Naive thymus-derived CD4-positive, alpha-beta T cell (primary cell): ENCODE data around the gene ST6GALNAC4. TPM values are rescaled to one million over a fixed set of nuclear protein-coding genes. Genes with fewer than 3 reads are reported as not detected.

ENCODE experiments used
- ATAC-seq: fragments of 150-1000 bp; cut with Tn5 transposase; 2 replicates; pipeline ENCODE4 v1.10.0; 2021; ENCODE audit warnings: mild to moderate bottlenecking, moderate library complexity
- CTCF ChIA-PET: fragments of 350-600 bp; sonication (Branson Sonifier 250); formaldehyde crosslinking; loops from one replicate; lab custom pipeline; 2021; ENCODE audit warnings: antibody characterized with exemption; lab: Charles Lee
- POLR2A ChIA-PET: fragments of 350-600 bp; sonication (Branson Sonifier 250); formaldehyde crosslinking; loops from one replicate; lab custom pipeline; 2021; ENCODE audit warnings: antibody characterized with exemption, inconsistent platforms; lab: Charles Lee
- DNase-seq, 9 donors: peaks; one replicate each; pipeline versions ENCODE4 v3.0.0 to v3.0.0-alpha.2; 2020 to 2022; ENCODE audit warnings: mixed read lengths in 1 of 9
- H3K27ac ChIP-seq: one replicate; pipeline ENCODE4 v1.7.0; 2013; ENCODE audit warnings: mild to moderate bottlenecking, low read depth, low read length, moderate library complexity
- H3K27me3 ChIP-seq, 2 donors: one replicate each; pipeline ENCODE4 v1.7.0; 2013; ENCODE audit warnings: low read length in 2 of 2, mild to moderate bottlenecking in 2 of 2, moderate library complexity in 2 of 2; ENCODE audit not compliant: control insufficient read depth in 2 of 2, insufficient read depth in 2 of 2
- H3K36me3 ChIP-seq, 3 experiments: 1 replicate in 2 of 3; 2 replicates in 1 of 3; pipeline ENCODE4 v1.7.0; 2013; ENCODE audit warnings: low read length in 3 of 3, mild to moderate bottlenecking in 3 of 3, moderate library complexity in 1 of 3; ENCODE audit not compliant: insufficient read depth in 3 of 3, control insufficient read depth in 2 of 3
- H3K4me1 ChIP-seq, 2 donors: one replicate each; pipeline ENCODE4 v1.7.0; 2013; ENCODE audit warnings: low read length in 2 of 2, mild to moderate bottlenecking in 2 of 2, moderate library complexity in 1 of 2; ENCODE audit not compliant: control insufficient read depth in 2 of 2, insufficient read depth in 2 of 2
- H3K4me3 ChIP-seq: 2 replicates; pipeline ENCODE4 v1.7.0; 2013; ENCODE audit warnings: mild to moderate bottlenecking, low read length
- H3K9me3 ChIP-seq, 3 experiments: 1 replicate in 2 of 3; 2 replicates in 1 of 3; pipeline ENCODE4 v1.7.0; 2013; ENCODE audit warnings: low read length in 3 of 3; ENCODE audit not compliant: control insufficient read depth in 2 of 3
- H3K27ac Mint-ChIP-seq, 9 donors: one replicate each; pipeline ENCODE4 v1.8.0; 2020 to 2022; ENCODE audit warnings: mixed read lengths in 9 of 9, mild to moderate bottlenecking in 8 of 9, moderate library complexity in 5 of 9, inconsistent platforms in 2 of 9
- H3K27me3 Mint-ChIP-seq, 5 donors: one replicate each; pipeline ENCODE4 v1.8.0; 2021 to 2022; ENCODE audit warnings: mixed read lengths in 5 of 5, mild to moderate bottlenecking in 1 of 5
- H3K36me3 Mint-ChIP-seq, 5 donors: one replicate each; pipeline ENCODE4 v1.8.0; 2020 to 2022; ENCODE audit warnings: mixed read lengths in 5 of 5, mild to moderate bottlenecking in 3 of 5, inconsistent platforms in 1 of 5
- H3K4me1 Mint-ChIP-seq, 7 donors: one replicate each; pipeline ENCODE4 v1.8.0; 2020 to 2022; ENCODE audit warnings: mixed read lengths in 7 of 7, mild to moderate bottlenecking in 3 of 7, inconsistent platforms in 1 of 7
- H3K4me3 Mint-ChIP-seq, 10 donors: one replicate each; pipeline ENCODE4 v1.8.0; 2020 to 2022; ENCODE audit warnings: mild to moderate bottlenecking in 10 of 10, mixed read lengths in 10 of 10, moderate library complexity in 6 of 10, inconsistent platforms in 2 of 10
- H3K9me3 Mint-ChIP-seq, 11 donors: one replicate each; pipeline ENCODE4 v1.8.0; 2020 to 2022; ENCODE audit warnings: mixed read lengths in 11 of 11, mild to moderate bottlenecking in 4 of 11, inconsistent platforms in 1 of 11, moderate library complexity in 1 of 11
- intact Hi-C, 2 donors: fragments of 100-400 bp; cut with micrococcal nuclease; formaldehyde crosslinking; loops; one replicate each; pipeline ENCODE4 v1.15.1; 2023
- polyA plus RNA-seq, 2 donors: library from polyadenylated mRNA; unstranded; fragments of 300-500 nt; fragmentation: Illumina TruSeq; gene quantifications; one replicate each; pipeline ENCODE4 v1.2.3, GENCODE V29; 2021
- total RNA-seq, 6 experiments: library from RNA in 5 of 6; stranded (reverse) in 5 of 6; gene quantifications; 1 replicate in 5 of 6; 2 replicates in 1 of 6; pipeline ENCODE4 v1.2.3 and lab custom pipeline; 2021 to 2026

The ST6GALNAC4 gene
- total and polyA plus RNA-seq, 7 experiments from 2014 or later: 20.0 to 51.0 (median 31.2) TPM

- Mint-ChIP-seq H3K36me3 (peaks cover 0 to 19% (median 11%) of the 10 kb centered on the region in 5 donors), H3K9me3 (peaks cover 0 to 29% (median 0%) of the 10 kb centered on the region in 11 donors), H3K4me1 (peaks cover 35 to 61% (median 47%) of the 10 kb centered on the region in 7 donors), H3K4me3 (peak overlapping the region; percentile 85 to 98 (median 92)), H3K27ac (peak overlapping the region; percentile 88 to 99 (median 95)), H3K27me3 (peaks cover 0 to 4% (median 0%) of the 10 kb centered on the region in 5 donors)
- H3K27me3 ChIP-seq: no peaks in the 10 kb centered on the region
- H3K9me3 ChIP-seq: no peaks in the 10 kb centered on the region
- H3K4me3 ChIP-seq: peak overlapping the region; percentile 88
- ChIA-PET POLR2A (interaction anchor here (0.7 to 61.3 kb wide), 9 partner anchors 8 to 135 kb away, joined by 3 to 1719 read pairs (median 3); partner anchors contain the start of genes EEIG1 and PIP5KL1), CTCF (interaction anchor here (1.1 kb wide), 1 partner anchor 92 kb away, joined by 6 read pairs; no protein-coding TSS in a partner anchor)
- peak overlapping the region; percentile 78 for H3K27ac ChIP-seq
- peaks cover 24 to 25% of the 10 kb centered on the region in 2 donors for H3K4me1 ChIP-seq
- no peak for DNase-seq
- ATAC-seq: no peak
- H3K36me3 ChIP-seq: peaks cover 0 to 31% (median 5%) of the 10 kb centered on the region in 3 experiments
- intact Hi-C loops: loop anchor here (1.0 to 5.0 kb wide), 3 partner anchors 10 to 190 kb away; partner anchors contain the start of genes NAIF1 (in 1 of the 2) and PTGES2 (in 1 of the 2)
These were observed 20.2 kb upstream of the ST6GALNAC4 start for GRCh38 chr9:127937056-127937387.

GRCh38 chr9:127936347-127936852, 19.6 kb upstream of the ST6GALNAC4 start:
- Mint-ChIP-seq H3K27me3 (peaks cover 0 to 4% (median 0%) of the 10 kb centered on the region in 5 donors), H3K9me3 (peaks cover 0 to 34% (median 0%) of the 10 kb centered on the region in 11 donors), H3K4me3 (peak overlapping the region; percentile 85 to 98 (median 92)), H3K36me3 (peaks cover 0 to 17% (median 11%) of the 10 kb centered on the region in 5 donors), H3K27ac (peak overlapping the region; percentile 88 to 99 (median 95)), H3K4me1 (peaks cover 38 to 64% (median 49%) of the 10 kb centered on the region in 7 donors)
- peak overlapping the region; percentile 78 for H3K27ac ChIP-seq
- H3K36me3 ChIP-seq: peaks cover 0 to 25% (median 3%) of the 10 kb centered on the region in 3 experiments
- CTCF ChIA-PET: no interaction called here
- no peaks in the 10 kb centered on the region for H3K27me3 ChIP-seq
- intact Hi-C loops: loop anchor here in 1 of 2 donors (5.0 kb wide), 1 partner anchor 191 kb away; the partner anchor contains the start of gene PTGES2
- peak in 1 of 9 donors; percentile 14 for DNase-seq
- peaks cover 27 to 29% of the 10 kb centered on the region in 2 donors for H3K4me1 ChIP-seq
- no peaks in the 10 kb centered on the region for H3K9me3 ChIP-seq
- no peak for ATAC-seq
- peak overlapping the region; percentile 88 for H3K4me3 ChIP-seq
- POLR2A ChIA-PET: interaction anchor here (0.8 to 61.3 kb wide), 6 partner anchors 7 to 1477 kb away, joined by 3 to 1719 read pairs (median 4); partner anchors contain the start of genes EEIG1 and PIP5KL1

GRCh38 chr9:127935765-127936221, 19.0 kb upstream of the ST6GALNAC4 start:
- ATAC-seq: no peak
- peak in 1 of 9 donors; percentile 8 for DNase-seq
- Histone ChIP-seq H3K27me3 (no peaks in the 10 kb centered on the region), H3K27ac (no peak overlapping the region), H3K36me3 (peaks cover 0 to 19% (median 3%) of the 10 kb centered on the region in 3 experiments), H3K4me1 (peaks cover 33 to 35% of the 10 kb centered on the region in 2 donors), H3K4me3 (no peak overlapping the region), H3K9me3 (no peaks in the 10 kb centered on the region)
- intact Hi-C loops: loop anchor here in 1 of 2 donors (5.0 kb wide), 1 partner anchor 192 kb away; the partner anchor contains the start of gene PTGES2
- peaks cover 0 to 4% (median 0%) of the 10 kb centered on the region in 5 donors for H3K27me3 Mint-ChIP-seq
- H3K4me3 Mint-ChIP-seq: peak overlapping the region; percentile 35 to 98 (median 89)
- H3K4me1 Mint-ChIP-seq: peaks cover 42 to 67% (median 55%) of the 10 kb centered on the region in 7 donors
- ChIA-PET CTCF (interaction anchor here (1.3 kb wide), 1 partner anchor 14 kb away, joined by 3 read pairs; no protein-coding TSS in a partner anchor), POLR2A (interaction anchor here (0.5 to 1.9 kb wide), 5 partner anchors 10 to 1478 kb away, joined by 3 to 5 read pairs (median 4); no protein-coding TSS in a partner anchor)
- peaks cover 0 to 17% (median 10%) of the 10 kb centered on the region in 5 donors for H3K36me3 Mint-ChIP-seq
- H3K9me3 Mint-ChIP-seq: peaks cover 0 to 39% (median 0%) of the 10 kb centered on the region in 11 donors
- peak overlapping the region; percentile 68 to 99 (median 94) for H3K27ac Mint-ChIP-seq

GRCh38 chr9:127934986-127935385, 18.1 kb upstream of the ST6GALNAC4 start:
- peaks cover 42 to 64% (median 54%) of the 10 kb centered on the region in 7 donors for H3K4me1 Mint-ChIP-seq
- H3K4me1 ChIP-seq: peaks cover 39 to 40% of the 10 kb centered on the region in 2 donors
- ATAC-seq: no peak
- CTCF ChIA-PET: interaction anchor here (1.3 kb wide), 1 partner anchor 13 kb away, joined by 3 read pairs; no protein-coding TSS in a partner anchor
- H3K27ac ChIP-seq: no peak overlapping the region
- peak overlapping the region in 8 of 9 donors; percentile 4 to 99 (median 77) for H3K27ac Mint-ChIP-seq
- POLR2A ChIA-PET: interaction anchor here (1.2 to 1.6 kb wide), 2 partner anchors 9 to 100 kb away, joined by 3 to 5 read pairs; no protein-coding TSS in a partner anchor
- H3K9me3 ChIP-seq: no peaks in the 10 kb centered on the region
- H3K36me3 ChIP-seq: peaks cover 0 to 11% (median 3%) of the 10 kb centered on the region in 3 experiments
- intact Hi-C loops: loop anchor here in 1 of 2 donors (5.0 kb wide), 1 partner anchor 192 kb away; the partner anchor contains the start of gene PTGES2
- H3K27me3 Mint-ChIP-seq: peaks cover 0 to 5% (median 0%) of the 10 kb centered on the region in 5 donors
- no peak for DNase-seq
- H3K9me3 Mint-ChIP-seq: peaks cover 0 to 43% (median 0%) of the 10 kb centered on the region in 11 donors
- H3K4me3 ChIP-seq: no peak overlapping the region
- peaks cover 0 to 14% (median 4%) of the 10 kb centered on the region in 5 donors for H3K36me3 Mint-ChIP-seq
- H3K27me3 ChIP-seq: no peaks in the 10 kb centered on the region
- peak overlapping the region in 7 of 10 donors; percentile 43 to 90 (median 57) for H3K4me3 Mint-ChIP-seq

- ATAC-seq: no peak
- Histone ChIP-seq H3K9me3 (no peaks in the 10 kb centered on the region), H3K27me3 (no peaks in the 10 kb centered on the region), H3K36me3 (peaks cover 0 to 7% (median 3%) of the 10 kb centered on the region in 3 experiments), H3K4me1 (peaks cover 39 to 41% of the 10 kb centered on the region in 2 donors), H3K27ac (no peak overlapping the region), H3K4me3 (no peak overlapping the region)
- peaks cover 0 to 11% (median 0%) of the 10 kb centered on the region in 5 donors for H3K27me3 Mint-ChIP-seq
- peaks cover 0 to 14% (median 4%) of the 10 kb centered on the region in 5 donors for H3K36me3 Mint-ChIP-seq
- DNase-seq: no peak
- peaks cover 0 to 45% (median 0%) of the 10 kb centered on the region in 11 donors for H3K9me3 Mint-ChIP-seq
- ChIA-PET POLR2A (interaction anchor here (1.6 kb wide), 1 partner anchor 8 kb away, joined by 5 read pairs; no protein-coding TSS in a partner anchor), CTCF (no interaction called here)
- intact Hi-C loops: no loop called here
- H3K27ac Mint-ChIP-seq: peak overlapping the region in 8 of 9 donors; percentile 14 to 99 (median 76)
- H3K4me3 Mint-ChIP-seq: peak overlapping the region in 7 of 10 donors; percentile 27 to 53 (median 36)
- H3K4me1 Mint-ChIP-seq: peaks cover 42 to 71% (median 61%) of the 10 kb centered on the region in 7 donors
These were observed 17.4 kb upstream of the ST6GALNAC4 start for GRCh38 chr9:127934248-127934647.
